AG08395 (cell line): ENCODE results near the gene CES1.
"Not testable (repeated sequence)": the region's sequence is repeated elsewhere in the genome, so short reads cannot be mapped to it uniquely, and the experiment has no call there.

Experiments
- DNase-seq: peaks from one replicate; pipeline ENCODE4 v3.0.0; 2012; ENCODE audit warnings: mixed read lengths, low spot score

Gene CES1

GRCh38 chr16:55832773-55833691 is at the start of gene CES1:
CES1 (minus strand) TSS chr16:55833096; CDS start chr16:55833055, 41 bp downstream.
- DNase-seq = no peak

GRCh38 chr16:55876854-55877253 is 44.0 kb upstream of the CES1 start:
- no peak for DNase-seq

GRCh38 chr16:55875273-55875672 is 42.4 kb upstream of the CES1 start, which contains the start of gene CES5A:
CES5A (minus strand) TSS chr16:55875373; CDS start chr16:55875221, 152 bp downstream.
- no peak for DNase-seq

- DNase-seq = no peak
These were observed 40.2 kb upstream of the CES1 start for GRCh38 chr16:55873122-55873521.

GRCh38 chr16:55872130-55872529 is 39.2 kb upstream of the CES1 start:
- DNase-seq = no peak

- DNase-seq = no peak
These were observed 38.6 kb upstream of the CES1 start for GRCh38 chr16:55871411-55872038.

- no peak for DNase-seq
These were observed 36.1 kb upstream of the CES1 start for GRCh38 chr16:55868980-55869379.

- DNase-seq = no peak
These were observed 35.2 kb upstream of the CES1 start for GRCh38 chr16:55868137-55868536.

GRCh38 chr16:55861288-55861687 is 28.4 kb upstream of the CES1 start:
- no peak for DNase-seq

GRCh38 chr16:55857650-55858049 is 24.8 kb upstream of the CES1 start:
- DNase-seq = not testable (repeated sequence)

- no peak for DNase-seq
These were observed 24.1 kb upstream of the CES1 start for GRCh38 chr16:55856950-55857349.

- peak; percentile 45 for DNase-seq
These were observed 20.2 kb upstream of the CES1 start for GRCh38 chr16:55853114-55853513.

- no peak for DNase-seq
These were observed 16.6 kb upstream of the CES1 start for GRCh38 chr16:55849536-55849935.

GRCh38 chr16:55846598-55847346 is 13.9 kb upstream of the CES1 start:
- no peak for DNase-seq

GRCh38 chr16:55843105-55843395 is 10.2 kb upstream of the CES1 start:
- DNase-seq = no peak

- DNase-seq = peak; percentile 63
These were observed 9.6 kb upstream of the CES1 start for GRCh38 chr16:55842369-55843104.

GRCh38 chr16:55839115-55839514 is 6.2 kb upstream of the CES1 start:
- no peak for DNase-seq

GRCh38 chr16:55836158-55836611 is 3.3 kb upstream of the CES1 start:
- DNase-seq = no peak

- no peak for DNase-seq
These were observed 2.7 kb upstream of the CES1 start for GRCh38 chr16:55835581-55835980.

- DNase-seq = not testable (repeated sequence)
These were observed 2.3 kb upstream of the CES1 start for GRCh38 chr16:55835173-55835572.

- DNase-seq = no peak
These were observed 1.2 kb upstream of the CES1 start for GRCh38 chr16:55834049-55834448.

- DNase-seq = no peak
These were observed 497 bp downstream of the CES1 start for GRCh38 chr16:55832425-55832772.
